ENCODE data around the gene FKBP4. TPM values are rescaled to one million over a fixed set of nuclear protein-coding genes. Genes with fewer than 3 reads are reported as not detected.

The FKBP4 gene
- total and polyA plus RNA-seq, 2 donors (not counting 3 experiments of a cell fraction or from before 2014, with no cell fraction given), result 31.0 to 85.6 TPM

- ChIA-PET CTCF (interaction anchor here (1.4 kb wide), 1 partner anchor 9 kb away, joined by 6 read pairs; no protein-coding TSS in a partner anchor), POLR2A (no interaction called here)
- FAIRE-seq (no peak), DNase-seq (ENCODE audit: low read depth, low spot score) (no peak)
- peaks cover 0 to 3% of the 10 kb centered on the region in 2 experiments for H3K36me3 ChIP-seq (ENCODE audit: control insufficient read depth in 2 of 2, extremely low read depth in 1 of 2, insufficient read depth in 2 of 2, low read length in 2 of 2)
- TF ChIP-seq MAX (IDR thresholded peaks at IDR 0.05; ENCODE audit: insufficient read depth, insufficient read length) (no peak), FOS (IDR thresholded peaks at IDR 0.05; ENCODE audit: borderline replicate concordance, insufficient read depth, low read length) (no peak), MYC (IDR thresholded peaks at IDR 0.05; ENCODE audit: low read depth, low read length) (no peak), JUN (IDR thresholded peaks at IDR 0.05; ENCODE audit: borderline replicate concordance, insufficient read depth, insufficient read length, low read depth) (no peak), POLR2AphosphoS5 (IDR thresholded peaks at IDR 0.05; ENCODE audit: insufficient read depth, low read depth, low read length) (no peak), GATA2 (IDR thresholded peaks at IDR 0.05; ENCODE audit: insufficient read depth, insufficient read length, low read depth, low read length) (no peak), POLR2A (IDR thresholded peaks at IDR 0.05; ENCODE audit: low read depth, low read length) (no peak), EZH2 (IDR thresholded peaks at IDR 0.05; ENCODE audit: borderline replicate concordance, low read depth, low read length, severe bottlenecking) (no peak)
- no peak overlapping the region for H3K4me2 ChIP-seq (ENCODE audit: insufficient read depth, low read length)
- H3K9me1 ChIP-seq (replicated peaks; ENCODE audit: control insufficient read depth, extremely low read depth, insufficient read depth, low read length), result no peaks in the 10 kb centered on the region
- peaks cover 5 to 14% of the 10 kb centered on the region in 2 experiments for H3K27me3 ChIP-seq (ENCODE audit: control insufficient read depth in 2 of 2, insufficient read depth in 2 of 2, low read length in 2 of 2)
- H2AFZ ChIP-seq (ENCODE audit: low read depth, low read length), result no peak overlapping the region
- no peaks in the 10 kb centered on the region for H3K9me3 ChIP-seq (replicated peaks; ENCODE audit: control insufficient read depth, insufficient read depth, low read length)
- H4K20me1 ChIP-seq (replicated peaks; ENCODE audit: control insufficient read depth, extremely low read depth, insufficient read depth, low read length), result no peaks in the 10 kb centered on the region
- H3K9ac ChIP-seq (replicated peaks; ENCODE audit: extremely low read depth, insufficient read depth, low read length), result no peak overlapping the region
- H3K79me2 ChIP-seq (ENCODE audit: control insufficient read depth, insufficient read depth, low read length), result peaks cover 22% of the 10 kb centered on the region
- intact Hi-C loops (cut with micrococcal nuclease), result no loop called here
- no peak overlapping the region for H3K4me3 ChIP-seq (replicated peaks in 1 of 3; ENCODE audit: insufficient read depth in 1 of 3, low read depth in 1 of 3, low read length in 3 of 3)
- dilution Hi-C loops (cut with MboI; ENCODE audit: extremely low pct_ligation_motif_present, low sequenced_read_pairs), result no loop called here
- peaks cover 20% of the 10 kb centered on the region for H3K4me1 ChIP-seq (ENCODE audit: control insufficient read depth, extremely low read depth, insufficient read depth, low read length)
- no peak overlapping the region for H3K27ac ChIP-seq (ENCODE audit: insufficient read depth, low read depth, low read length)
- TSS peak; percentile 19 for BruUV-seq (replicated peaks)
Observed at GRCh38 chr12:2792671-2793500, 1.9 kb upstream of the FKBP4 start.
